ENCODE results near the gene HIVEP3.

HIVEP3 gene

GRCh38 chr1:41488040-41488951 lies 430.4 kb downstream of the HIVEP3 start:
- Histone ChIP-seq H2AFZ (ENCODE audit: low read length) (no peak overlapping the region), H3K4me1 (ENCODE audit: insufficient read depth, low read length, poor library complexity, severe bottlenecking) (no peaks in the 10 kb centered on the region), H3K9ac (ENCODE audit: low read depth, low read length, poor library complexity, severe bottlenecking) (no peak overlapping the region), H3K4me2 (ENCODE audit: low read depth, low read length, poor library complexity, severe bottlenecking) (no peak overlapping the region), H3K36me3 (ENCODE audit: insufficient read depth, low read length) (no peaks in the 10 kb centered on the region), H3F3A (ENCODE audit: low read depth) (no peaks in the 10 kb centered on the region), H3K4me3 (ENCODE audit: low read length, poor library complexity, severe bottlenecking) (no peak overlapping the region), H3K27me3 (ENCODE audit: insufficient read depth, low read length, poor library complexity, severe bottlenecking) (no peaks in the 10 kb centered on the region), H3K9me2 (replicated peaks; ENCODE audit: low read depth, low read length) (no peaks in the 10 kb centered on the region), H3K9me3 (ENCODE audit: insufficient read depth, low read depth, low read length) (no peaks in the 10 kb centered on the region), H3K79me2 (ENCODE audit: insufficient read depth, low read length) (no peaks in the 10 kb centered on the region), H4K20me1 (ENCODE audit: insufficient read depth, low read length, poor library complexity, severe bottlenecking) (no peaks in the 10 kb centered on the region)
- TF ChIP-seq CTCF (conservative IDR thresholded peaks at IDR 0.05; ENCODE audit: low read length) (no peak), EZH2phosphoT487 (IDR thresholded peaks at IDR 0.05; ENCODE audit: borderline replicate concordance) (no peak)

- Histone ChIP-seq H3K9ac (ENCODE audit: low read depth, low read length, poor library complexity, severe bottlenecking) (no peak overlapping the region), H2AFZ (ENCODE audit: low read length) (no peak overlapping the region), H3K4me2 (ENCODE audit: low read depth, low read length, poor library complexity, severe bottlenecking) (no peak overlapping the region)
Observed at GRCh38 chr1:41487126-41488039, 431.3 kb downstream of the HIVEP3 start.

More at GRCh38 chr1:41487126-41488039, 431.3 kb downstream of the HIVEP3 start:
- Histone ChIP-seq H3K4me1 (ENCODE audit: insufficient read depth, low read length, poor library complexity, severe bottlenecking) (peaks cover 6% of the 10 kb centered on the region), H3K36me3 (ENCODE audit: insufficient read depth, low read length) (no peaks in the 10 kb centered on the region), H3K9me3 (ENCODE audit: insufficient read depth, low read depth, low read length) (no peaks in the 10 kb centered on the region), H3K79me2 (ENCODE audit: insufficient read depth, low read length) (no peaks in the 10 kb centered on the region), H4K20me1 (ENCODE audit: insufficient read depth, low read length, poor library complexity, severe bottlenecking) (no peaks in the 10 kb centered on the region), H3K27me3 (ENCODE audit: insufficient read depth, low read length, poor library complexity, severe bottlenecking) (no peaks in the 10 kb centered on the region), H3F3A (ENCODE audit: low read depth) (no peaks in the 10 kb centered on the region), H3K4me3 (ENCODE audit: low read length, poor library complexity, severe bottlenecking) (no peak overlapping the region), H3K9me2 (replicated peaks; ENCODE audit: low read depth, low read length) (no peaks in the 10 kb centered on the region)
- no peak for TF ChIP-seq EZH2phosphoT487 (IDR thresholded peaks at IDR 0.05; ENCODE audit: borderline replicate concordance)
- no peak for TF ChIP-seq CTCF (conservative IDR thresholded peaks at IDR 0.05; ENCODE audit: low read length)

Data from Loucy (cell line).